Lung (tissue), 12 donors: Measurements from ENCODE around the gene ANXA11. TPM values are rescaled to one million over a fixed set of nuclear protein-coding genes. Genes with fewer than 3 reads are reported as not detected.

ENCODE experiments used
- ATAC-seq: fragments of 200-7000 bp; cut with Tn5 transposase; one replicate; pipeline ENCODE4 v1.9.1; 2020; ENCODE audit warnings: moderate number of reproducible peaks; ENCODE audit not compliant: insufficient read depth, low FRiP score
- DNase-seq, 3 donors: peaks; one replicate each; pipeline ENCODE4 v3.0.0-alpha.2; 2013 to 2017
- H3K27ac ChIP-seq, 2 donors: one replicate each; pipeline ENCODE4 v1.5.1; 2013; ENCODE audit warnings: mild to moderate bottlenecking in 2 of 2, moderate library complexity in 2 of 2, control low read depth in 1 of 2, inconsistent platforms in 1 of 2, low read depth in 1 of 2, low read length in 1 of 2
- H3K27me3 ChIP-seq, 3 donors: one replicate each; pipeline ENCODE4 v1.5.1; 2013; ENCODE audit warnings: low read length in 2 of 3; ENCODE audit not compliant: control insufficient read depth in 3 of 3, insufficient read depth in 3 of 3
- H3K36me3 ChIP-seq, 4 donors: one replicate each; pipeline ENCODE4 v1.5.1; 2013; ENCODE audit warnings: low read length in 4 of 4, mild to moderate bottlenecking in 1 of 4, moderate library complexity in 1 of 4; ENCODE audit not compliant: control insufficient read depth in 4 of 4, insufficient read depth in 4 of 4
- H3K4me1 ChIP-seq, 5 donors: one replicate each; pipeline ENCODE4 v1.5.1; 2013; ENCODE audit warnings: low read length in 5 of 5, mild to moderate bottlenecking in 2 of 5, moderate library complexity in 1 of 5; ENCODE audit not compliant: control insufficient read depth in 5 of 5, insufficient read depth in 5 of 5
- H3K4me3 ChIP-seq: one replicate; pipeline ENCODE4 v1.5.1; 2013; ENCODE audit warnings: mild to moderate bottlenecking, control low read depth, moderate library complexity
- H3K9ac ChIP-seq, 2 donors: one replicate each; pipeline ENCODE4 v1.5.1; 2013; ENCODE audit warnings: low read length in 2 of 2, control low read depth in 1 of 2; ENCODE audit not compliant: insufficient read depth in 1 of 2
- H3K9me3 ChIP-seq, 4 donors: one replicate each; pipeline ENCODE4 v1.5.1; 2013; ENCODE audit warnings: low read length in 3 of 4, mild to moderate bottlenecking in 1 of 4, moderate library complexity in 1 of 4; ENCODE audit not compliant: control insufficient read depth in 4 of 4, insufficient read depth in 3 of 4
- CTCF ChIP-seq: IDR thresholded peaks from 2 replicates; pipeline ENCODE4 v1.5.1; 2012; ENCODE audit warnings: mild to moderate bottlenecking; ENCODE audit errors: control extremely low read depth, extremely low read depth
- WGBS, 2 donors: extraction: QIAGEN DNeasy Blood & Tissue Kit; methylation state at CpG; one replicate each; pipeline ENCODE4 v1.1.7; 2013; 5-methylcytosine and 5-hydroxymethylcytosine counted together
- polyA plus RNA-seq, 2 donors: library from polyadenylated mRNA; stranded (reverse); fragments of 200-250 nt; gene quantifications; one replicate each; pipeline ENCODE4 v1.2.1, GENCODE V29; 2013
- total RNA-seq, 2 donors: library from RNA; depleted of rRNA in 1 of 2; stranded (reverse); fragments of >200 nt in 1 of 2; gene quantifications; one replicate each; pipeline ENCODE4 v1.2.1, GENCODE V29; 2014 to 2021
- donor health status: control.
- donor health status: control.
- donor health status: Bipolar disorder and iron deficiency.
- donor health status: healthy.
- donor health status: DM: yes; HTN: yes; CAD: no.

ANXA11 gene
- total and polyA plus RNA-seq, 4 donors = 97.7 to 404 (median 209) TPM

GRCh38 chr10:80195046-80195574, 10.2 kb downstream of the ANXA11 start:
- Histone ChIP-seq H3K27ac (peak overlapping the region; percentile 28 to 78), H3K4me3 (no peak overlapping the region), H3K9me3 (no peaks in the 10 kb centered on the region), H3K4me1 (peaks cover 16 to 41% (median 36%) of the 10 kb centered on the region in 5 donors), H3K27me3 (no peaks in the 10 kb centered on the region), H3K9ac (no peak overlapping the region), H3K36me3 (peaks cover 0 to 3% (median 0%) of the 10 kb centered on the region in 4 donors)
- DNase-seq (no peak), ATAC-seq (no peak)
- no peak for TF ChIP-seq CTCF
- 70 to 82% methylated on average over 4 of the region's 4 CpGs for WGBS, 2 donors

DNA sequence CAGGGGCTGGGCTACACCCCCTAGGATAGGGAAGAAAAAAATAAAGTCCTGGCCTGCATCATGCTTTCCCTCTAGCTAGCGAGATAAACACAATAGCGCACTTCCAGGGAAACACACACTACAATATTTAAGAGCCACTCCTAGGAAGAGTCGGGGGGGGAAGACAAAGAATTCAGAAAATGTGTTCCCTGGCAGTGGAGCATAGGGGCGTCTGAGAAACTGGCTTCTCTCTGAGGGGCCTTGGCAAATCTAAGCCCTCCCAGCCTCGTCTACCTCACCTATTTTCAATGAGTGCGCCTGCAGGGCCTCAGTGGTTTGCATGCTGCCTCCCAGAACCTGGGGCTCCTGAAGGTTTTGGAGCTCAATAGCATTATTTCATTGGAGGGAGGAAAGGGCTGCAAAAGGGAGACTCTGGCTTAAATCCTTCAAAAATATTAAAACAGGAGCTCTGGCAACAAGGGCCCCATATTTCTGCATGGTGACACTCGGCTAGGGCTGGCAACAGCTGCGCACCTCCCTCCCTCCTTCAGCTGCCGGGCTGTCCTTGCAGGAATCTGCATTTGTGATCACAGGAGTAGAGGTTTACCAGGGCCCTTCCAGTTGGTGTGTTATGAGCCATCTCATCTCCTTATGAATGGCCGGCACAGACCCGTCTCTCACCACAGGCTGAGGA, 10.8 kb downstream of the ANXA11 start:
- Histone ChIP-seq H3K4me3 (no peak overlapping the region), H3K36me3 (peaks cover 0 to 3% (median 0%) of the 10 kb centered on the region in 4 donors), H3K9me3 (no peaks in the 10 kb centered on the region), H3K9ac (no peak overlapping the region), H3K27me3 (no peaks in the 10 kb centered on the region), H3K4me1 (peaks cover 11 to 41% (median 33%) of the 10 kb centered on the region in 5 donors), H3K27ac (peak overlapping the region; percentile 28 to 78)
- WGBS, 2 donors = 69 to 71% methylated on average over 11 of the region's 11 CpGs
- ATAC-seq = no peak
- no peak for TF ChIP-seq CTCF
- DNase-seq = no peak

GRCh38 chr10:80192553-80192952, 12.8 kb downstream of the ANXA11 start:
- no peaks in the 10 kb centered on the region for H3K9me3 ChIP-seq
- peaks cover 5 to 47% (median 24%) of the 10 kb centered on the region in 5 donors for H3K4me1 ChIP-seq
- no peak overlapping the region for H3K27ac ChIP-seq
- H3K36me3 ChIP-seq = peaks cover 0 to 3% (median 0%) of the 10 kb centered on the region in 4 donors
- no peak overlapping the region for H3K4me3 ChIP-seq
- no peaks in the 10 kb centered on the region for H3K27me3 ChIP-seq
- no peak for ATAC-seq
- no peak overlapping the region for H3K9ac ChIP-seq
- no peak for TF ChIP-seq CTCF
- no peak for DNase-seq
